Caco-2 (cell line): ENCODE results near the gene LGALS4. TPM values are rescaled to one million over a fixed set of nuclear protein-coding genes. Genes with fewer than 3 reads are reported as not detected.
"Not testable (repeated sequence)": the region's sequence is repeated elsewhere in the genome, so short reads cannot be mapped to it uniquely, and the experiment has no call there.

Source experiments
- BruUV-seq: library from RNA; stranded (reverse); fragments of 400-500 nt; replicated peaks from 2 replicates; lab custom pipeline; 2021; lab: Mats Ljungman, UMichigan
- CTCF ChIA-PET: fragments of 300-600 bp; sonication (Branson Sonifier 250); formaldehyde crosslinking; loops from one replicate; lab custom pipeline; 2022; ENCODE audit warnings: antibody characterized with exemption; lab: Charles Lee
- POLR2A ChIA-PET: fragments of 300-600 bp; sonication (Branson Sonifier 250); formaldehyde crosslinking; loops from one replicate; lab custom pipeline; 2022; ENCODE audit warnings: antibody characterized with exemption; lab: Charles Lee
- DNase-seq, 2 experiments: peaks; one replicate each; pipeline versions ENCODE4 v3.0.0 to v3.0.0-alpha.2; 2020 to 2022
- H3K27me3 ChIP-seq: replicated peaks from 2 replicates; pipeline ENCODE4 v1.6.0; 2011; ENCODE audit warnings: low read length; ENCODE audit not compliant: control insufficient read depth, insufficient read depth
- H3K36me3 ChIP-seq: 2 replicates; pipeline ENCODE4 v1.5.1; 2011; ENCODE audit warnings: low read length; ENCODE audit not compliant: control insufficient read depth, insufficient read depth
- H3K4me1 ChIP-seq: fragments of 250-450 bp; sonication (Bioruptor Pico); 2 replicates; pipeline ENCODE4 v1.5.1; 2020; ENCODE audit warnings: mild to moderate bottlenecking
- H3K4me3 ChIP-seq: 2 replicates; pipeline ENCODE4 v1.5.1; 2011; ENCODE audit warnings: low read depth, mild to moderate bottlenecking, control low read depth, low read length
- H3K9me3 ChIP-seq: fragments of 250-450 bp; sonication (Bioruptor Pico); 2 replicates; pipeline ENCODE4 v1.5.1; 2020; ENCODE audit warnings: mild to moderate bottlenecking, moderate library complexity
- H3K27ac Mint-ChIP-seq: one replicate; pipeline ENCODE4 v1.8.0; 2022; ENCODE audit warnings: mixed read lengths; ENCODE audit not compliant: unreplicated experiment
- H3K27me3 Mint-ChIP-seq: one replicate; pipeline ENCODE4 v1.8.0; 2022; ENCODE audit warnings: mixed read lengths; ENCODE audit not compliant: insufficient read depth, unreplicated experiment
- H3K36me3 Mint-ChIP-seq: one replicate; pipeline ENCODE4 v1.8.0; 2022; ENCODE audit warnings: mild to moderate bottlenecking, mixed read lengths; ENCODE audit not compliant: insufficient read depth, unreplicated experiment
- H3K4me1 Mint-ChIP-seq: one replicate; pipeline ENCODE4 v1.8.0; 2022; ENCODE audit warnings: low read depth, mixed read lengths; ENCODE audit not compliant: unreplicated experiment
- H3K4me3 Mint-ChIP-seq: one replicate; pipeline ENCODE4 v1.8.0; 2022; ENCODE audit warnings: mild to moderate bottlenecking, moderate library complexity, mixed read lengths; ENCODE audit not compliant: unreplicated experiment
- H3K9me3 Mint-ChIP-seq: one replicate; pipeline ENCODE4 v1.8.0; 2022; ENCODE audit warnings: mixed read lengths; ENCODE audit not compliant: unreplicated experiment
- intact Hi-C: fragments of 100-400 bp; cut with micrococcal nuclease; formaldehyde crosslinking; loops from one replicate; pipeline ENCODE4 v1.10.0; 2022; ENCODE audit not compliant: unreplicated experiment
- total RNA-seq: library from RNA; stranded (reverse); gene quantifications from 2 replicates; pipeline ENCODE4 v1.2.3, GENCODE V29; 2022

The LGALS4 gene
- total RNA-seq, 1 experiment from 2014 or later, result 2.2 TPM

GRCh38 chr19:38754196-38754595 lies 58.5 kb downstream of the LGALS4 start:
- H3K9me3 Mint-ChIP-seq, DNase-seq, CTCF ChIA-PET, H3K4me1 ChIP-seq, H3K4me1 Mint-ChIP-seq, BruUV-seq, H3K4me3 Mint-ChIP-seq, H3K36me3 Mint-ChIP-seq, H3K27me3 ChIP-seq, H3K4me3 ChIP-seq, intact Hi-C loops, H3K9me3 ChIP-seq, H3K36me3 ChIP-seq, H3K27ac Mint-ChIP-seq, POLR2A ChIA-PET, H3K27me3 Mint-ChIP-seq: not testable (repeated sequence)

- H3K4me1 ChIP-seq, H3K36me3 Mint-ChIP-seq, H3K27me3 Mint-ChIP-seq, H3K4me1 Mint-ChIP-seq, H3K27me3 ChIP-seq, CTCF ChIA-PET, H3K9me3 Mint-ChIP-seq, H3K36me3 ChIP-seq, BruUV-seq, intact Hi-C loops, H3K4me3 ChIP-seq, H3K27ac Mint-ChIP-seq, H3K4me3 Mint-ChIP-seq, POLR2A ChIA-PET, DNase-seq, H3K9me3 ChIP-seq: not testable (repeated sequence)
Measured at GRCh38 chr19:38753783-38754182, 59.0 kb downstream of the LGALS4 start.

Other genes with a start within 250 kb of the LGALS4 start
- 1.7 and 2.4 TPM in 2 replicates for gene MAP4K1, start 195.0 kb downstream of the LGALS4 start, total RNA-seq
- 354 and 380 TPM in 2 replicates for gene EIF3K, start 193.8 kb downstream of the LGALS4 start, total RNA-seq
- 605 and 658 TPM in 2 replicates for gene ACTN4, start 165.3 kb downstream of the LGALS4 start, total RNA-seq
- 8.8 and 11.0 TPM in 2 replicates for gene CAPN12, start 68.5 kb downstream of the LGALS4 start, total RNA-seq
- gene LGALS7, start 39.4 kb downstream of the LGALS4 start, total RNA-seq, result not detected in 2 replicates
- gene LGALS7B, start 23.7 kb downstream of the LGALS4 start, total RNA-seq, result not detected in 2 replicates
- 150 and 163 TPM in 2 replicates for gene ECH1, start 18.8 kb upstream of the LGALS4 start, total RNA-seq
- 443 and 446 TPM in 2 replicates for gene HNRNPL, start 37.0 kb upstream of the LGALS4 start, total RNA-seq
- gene RINL, start 65.3 kb upstream of the LGALS4 start, total RNA-seq, result 1.5 and 1.9 TPM in 2 replicates
- 33.3 and 34.4 TPM in 2 replicates for gene SIRT2, start 86.7 kb upstream of the LGALS4 start, total RNA-seq
- gene NFKBIB, start 87.0 kb upstream of the LGALS4 start, total RNA-seq, result 43.9 and 52.6 TPM in 2 replicates
- 0.68 TPM in 1 of 2 replicates, not detected in the other for gene CCER2, start 99.2 kb upstream of the LGALS4 start, total RNA-seq
- gene SARS2, start 117.8 kb upstream of the LGALS4 start, total RNA-seq, result 66.6 and 85.1 TPM in 2 replicates
- 77.9 and 82.5 TPM in 2 replicates for gene MRPS12, start 118.0 kb upstream of the LGALS4 start, total RNA-seq
- gene FBXO17, start 162.8 kb upstream of the LGALS4 start, total RNA-seq, result 42.8 and 45.2 TPM in 2 replicates
- gene FBXO27, start 219.6 kb upstream of the LGALS4 start, total RNA-seq, result 3.4 and 3.8 TPM in 2 replicates